HG02973 (cell line): Measurements from ENCODE around the gene CDKN2B.

Source experiments
- ATAC-seq: cut with Tn5 transposase; IDR thresholded peaks from one replicate; pipeline ENCODE4 v1.9.1; 2021; ENCODE audit warnings: moderate library complexity; ENCODE audit not compliant: unreplicated experiment

Gene CDKN2B

GRCh38 chr9:22035591-22036011 is 26.5 kb upstream of the CDKN2B start:
- no peak for ATAC-seq

DNA sequence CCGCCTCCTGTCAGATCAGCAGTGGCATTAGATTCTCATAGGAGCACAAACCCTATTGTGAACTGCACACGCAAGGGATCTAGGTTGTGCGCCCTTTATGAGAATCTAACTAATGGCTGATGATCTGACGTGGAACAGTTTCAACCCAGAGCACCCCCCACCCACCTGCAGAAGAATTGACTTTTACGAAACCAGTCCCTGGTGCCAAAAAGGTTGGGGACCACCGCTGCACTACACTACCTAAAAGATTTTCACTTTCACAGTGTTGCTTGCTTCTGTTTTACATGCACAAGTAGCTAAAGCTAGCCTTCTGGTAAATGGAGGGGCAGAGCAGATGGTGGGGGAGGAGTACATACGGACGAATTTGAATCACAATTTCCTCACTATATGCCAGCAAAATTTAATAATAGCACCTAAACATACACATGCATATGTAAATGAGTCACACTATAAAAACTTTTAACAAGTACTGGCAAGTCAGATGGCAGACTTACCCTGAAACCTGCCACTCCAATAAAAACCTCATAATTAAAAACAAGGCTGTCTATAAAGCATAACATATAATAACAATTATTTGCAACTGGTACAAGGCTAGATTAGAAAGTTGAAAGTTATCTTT is 24.0 kb upstream of the CDKN2B start:
- ATAC-seq, result no peak

GRCh38 chr9:22031655-22032411 is 22.7 kb upstream of the CDKN2B start:
- no peak for ATAC-seq

DNA sequence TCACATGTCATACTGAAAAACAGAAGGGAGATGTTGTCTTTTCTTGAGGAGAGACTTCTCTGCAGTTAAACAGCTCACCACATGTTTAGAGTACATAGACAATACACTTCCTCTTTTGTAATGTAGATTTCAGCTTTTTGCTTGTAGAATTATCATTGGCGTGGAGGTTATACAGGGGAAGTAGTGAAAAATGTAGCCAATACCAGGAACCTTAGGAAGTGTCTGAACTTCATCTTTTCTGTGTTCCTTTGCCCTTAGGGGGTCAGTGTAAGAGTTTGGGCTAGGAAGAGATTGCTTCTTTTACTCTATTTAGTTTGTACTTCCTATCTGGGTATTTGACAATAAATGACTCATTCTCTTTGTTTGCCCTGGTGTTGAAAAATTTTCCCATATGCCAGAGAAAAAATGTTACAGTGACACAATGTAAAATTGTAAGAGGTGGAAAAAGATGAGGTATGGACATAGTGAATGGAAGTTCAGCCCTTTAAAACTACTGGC is 21.0 kb upstream of the CDKN2B start:
- peak; percentile 90 for ATAC-seq

DNA sequence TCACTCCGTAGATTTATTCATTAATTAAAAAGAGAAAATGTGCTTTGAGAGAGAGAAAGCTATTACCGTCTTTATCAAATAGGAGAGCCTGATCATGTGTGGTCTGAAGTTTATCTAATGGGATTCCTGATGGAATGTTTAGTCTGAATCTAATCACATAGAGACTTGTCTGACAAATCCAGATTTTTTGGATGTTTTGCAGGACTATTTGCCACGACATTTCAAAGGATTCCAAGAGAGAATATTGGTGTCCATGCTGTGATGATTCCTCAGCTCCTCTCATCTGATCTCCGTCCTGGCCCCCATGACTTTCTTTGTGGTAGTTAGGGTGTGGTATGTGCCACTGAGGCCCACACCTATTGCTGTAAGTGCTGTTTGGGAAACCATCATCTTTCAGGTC is 20.1 kb upstream of the CDKN2B start:
- ATAC-seq, result no peak

- ATAC-seq, result no peak
Observed at GRCh38 chr9:22028394-22028793, 19.3 kb upstream of the CDKN2B start.

DNA sequence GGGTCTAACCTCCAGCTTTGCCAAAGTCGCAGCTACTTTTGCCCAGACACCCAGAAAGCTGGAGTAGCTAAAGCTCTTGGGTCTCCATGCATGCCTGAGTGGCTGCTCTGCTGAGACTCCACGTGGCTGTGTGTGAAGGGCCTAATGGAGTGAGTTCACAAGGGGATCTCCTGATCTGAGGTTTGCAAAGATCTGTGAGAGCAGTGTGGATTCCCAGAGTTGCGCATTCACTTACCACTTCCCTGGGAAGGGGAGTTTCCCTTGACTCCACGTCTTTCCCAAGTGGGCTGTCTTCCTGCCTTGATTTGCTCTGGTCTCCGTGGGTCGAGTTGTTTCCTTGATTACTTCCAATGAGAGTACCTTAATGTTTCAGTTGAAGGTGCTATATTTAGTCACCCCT is 17.6 kb upstream of the CDKN2B start:
- no peak for ATAC-seq

- no peak for ATAC-seq
Observed at GRCh38 chr9:22022396-22022795, 13.3 kb upstream of the CDKN2B start.

DNA sequence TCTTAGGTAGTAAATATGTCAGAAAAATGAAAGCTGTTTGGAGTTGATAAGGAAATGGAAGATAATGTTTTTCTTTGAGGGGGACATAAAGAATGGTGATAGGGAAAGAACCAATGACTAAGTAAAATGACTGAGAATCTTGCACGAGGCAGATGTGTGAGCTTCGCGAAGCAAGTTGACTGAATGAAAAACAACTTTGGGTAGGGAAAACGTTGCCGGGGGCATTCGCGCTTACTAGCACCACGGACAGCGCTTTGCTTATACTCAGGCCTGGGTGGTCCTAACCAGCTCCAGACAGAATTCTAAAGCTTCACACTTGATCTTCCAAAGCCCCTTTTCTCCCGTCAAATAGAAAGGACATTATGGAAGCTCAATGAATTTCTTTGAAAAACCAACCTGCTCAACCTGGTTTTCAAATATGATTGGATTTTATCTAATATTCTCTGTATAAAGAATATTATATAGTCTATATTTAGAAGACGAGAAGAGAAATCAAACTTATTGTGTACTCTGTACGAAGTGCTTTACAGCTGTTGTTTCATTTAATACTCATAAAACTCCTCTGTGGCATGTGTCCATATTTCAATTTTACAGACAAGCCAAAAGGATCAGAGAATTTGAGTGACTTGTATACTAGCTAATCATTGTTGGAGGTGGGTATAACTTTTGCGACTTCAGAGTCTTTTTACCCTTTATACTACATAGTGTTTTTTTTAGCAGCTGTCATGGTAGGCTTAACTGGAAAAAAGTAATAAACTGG is 1.9 kb upstream of the CDKN2B start:
- no peak for ATAC-seq

- ATAC-seq, result peak; percentile 52
Observed at GRCh38 chr9:22009506-22009867, 382 bp upstream of the CDKN2B start.

GRCh38 chr9:22008384-22008716 is 755 bp downstream of the CDKN2B start:
- ATAC-seq, result no peak

- ATAC-seq, result no peak
Observed at GRCh38 chr9:22005702-22006606, 3.2 kb downstream of the CDKN2B start.

GRCh38 chr9:22005021-22005701 is 3.9 kb downstream of the CDKN2B start:
- ATAC-seq, result no peak

- no peak for ATAC-seq
Observed at GRCh38 chr9:22002038-22002437, 7.1 kb downstream of the CDKN2B start.

GRCh38 chr9:21998026-21998425 is 11.1 kb downstream of the CDKN2B start:
- ATAC-seq, result no peak

- no peak for ATAC-seq
Observed at GRCh38 chr9:21997480-21997879, 11.6 kb downstream of the CDKN2B start.

DNA sequence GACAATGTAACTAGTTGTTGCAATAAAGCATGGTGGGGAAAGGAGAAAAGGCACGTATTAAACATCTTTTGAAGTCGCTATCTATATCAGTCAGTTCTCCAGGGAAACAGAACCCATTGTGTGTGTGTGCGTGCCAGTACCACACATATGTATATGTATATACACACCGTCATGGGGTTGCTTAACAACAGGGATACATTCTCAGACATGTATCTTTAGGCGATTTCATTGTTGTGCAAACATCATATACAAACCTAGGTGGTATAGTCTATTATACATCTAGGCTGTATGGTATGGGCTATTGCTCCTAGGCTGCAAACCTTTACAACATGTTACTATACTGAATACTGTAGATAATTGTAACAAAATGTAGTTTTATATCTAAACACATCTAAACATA is 12.2 kb downstream of the CDKN2B start:
- ATAC-seq, result no peak

- ATAC-seq, result no peak
Observed at GRCh38 chr9:21996438-21996837, 12.7 kb downstream of the CDKN2B start.

GRCh38 chr9:21995666-21996398 is 13.3 kb downstream of the CDKN2B start:
- no peak for ATAC-seq
